ENCODE results near the gene RTEL1.

GRCh38 chr20:63665708-63666107 lies 7.6 kb downstream of the RTEL1 start:
- no peak for TF ChIP-seq CTCF (IDR thresholded peaks at IDR 0.05; ENCODE audit: low read depth, low read length)
- TF ChIP-seq MAX (IDR thresholded peaks at IDR 0.05; ENCODE audit: low read depth, low read length), result no peak
- TF ChIP-seq POLR2A (IDR thresholded peaks at IDR 0.05; ENCODE audit: extremely low read depth, insufficient read length), result no peak

Measured in NB4 (cell line).